ENCODE measurements around the gene MAGI1.

The MAGI1 gene

DNA sequence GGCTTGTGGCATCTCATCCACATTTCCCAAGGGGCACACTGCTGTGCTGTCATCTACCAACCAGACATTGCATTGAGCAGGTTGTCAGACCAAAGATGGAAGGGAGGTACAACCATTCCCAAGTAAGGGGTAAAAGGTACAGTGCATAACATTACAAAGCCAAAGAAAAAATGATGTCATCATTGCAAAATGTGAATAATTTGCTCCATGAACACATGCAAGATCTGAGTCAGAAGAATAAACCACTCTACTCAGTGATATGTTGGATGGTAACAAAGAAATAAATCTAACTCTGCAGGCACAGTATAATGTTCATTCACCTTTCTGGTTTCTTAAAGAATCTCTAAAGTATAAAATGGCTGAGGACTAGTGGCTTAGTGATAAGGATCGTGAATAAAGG is 202.7 kb downstream of the MAGI1 start:
- DNase-seq (ENCODE audit: low read depth in 3 of 3), result no peak

DNA sequence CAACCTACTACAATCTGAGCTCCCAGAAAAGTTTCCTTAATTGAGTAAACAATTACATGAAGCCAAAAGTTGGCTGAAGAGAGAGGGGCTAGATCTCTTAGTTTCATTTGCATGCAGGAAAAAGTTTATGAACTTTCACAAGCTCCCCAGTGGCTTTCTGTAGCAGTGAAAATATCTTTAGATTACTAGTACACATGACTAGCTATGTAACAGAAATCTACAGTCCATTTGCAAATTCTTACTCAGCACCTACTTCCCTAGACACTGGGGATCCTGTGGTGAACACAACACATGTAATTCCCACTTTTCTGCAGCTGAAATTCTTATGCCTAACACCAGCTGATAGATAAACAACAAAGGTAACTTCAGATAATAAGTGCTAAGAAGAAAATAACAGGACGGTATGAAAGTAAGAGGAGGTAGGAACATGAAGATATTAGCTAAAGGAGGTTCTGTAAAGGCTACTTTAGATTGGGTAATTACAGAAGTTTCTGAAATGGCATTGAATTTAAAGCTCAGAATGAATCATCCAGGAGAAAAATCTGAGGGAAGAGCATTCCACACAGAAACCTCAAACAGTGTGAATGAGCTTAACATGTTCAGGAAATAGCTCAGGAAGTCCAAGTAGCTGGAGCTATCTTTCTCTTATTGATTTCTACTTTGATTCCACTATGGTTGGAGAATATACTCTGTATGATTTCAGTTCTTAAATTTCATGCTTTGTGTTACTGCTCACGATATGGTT is 204.8 kb downstream of the MAGI1 start:
- DNase-seq (ENCODE audit: low read depth in 3 of 3), result no peak

DNA sequence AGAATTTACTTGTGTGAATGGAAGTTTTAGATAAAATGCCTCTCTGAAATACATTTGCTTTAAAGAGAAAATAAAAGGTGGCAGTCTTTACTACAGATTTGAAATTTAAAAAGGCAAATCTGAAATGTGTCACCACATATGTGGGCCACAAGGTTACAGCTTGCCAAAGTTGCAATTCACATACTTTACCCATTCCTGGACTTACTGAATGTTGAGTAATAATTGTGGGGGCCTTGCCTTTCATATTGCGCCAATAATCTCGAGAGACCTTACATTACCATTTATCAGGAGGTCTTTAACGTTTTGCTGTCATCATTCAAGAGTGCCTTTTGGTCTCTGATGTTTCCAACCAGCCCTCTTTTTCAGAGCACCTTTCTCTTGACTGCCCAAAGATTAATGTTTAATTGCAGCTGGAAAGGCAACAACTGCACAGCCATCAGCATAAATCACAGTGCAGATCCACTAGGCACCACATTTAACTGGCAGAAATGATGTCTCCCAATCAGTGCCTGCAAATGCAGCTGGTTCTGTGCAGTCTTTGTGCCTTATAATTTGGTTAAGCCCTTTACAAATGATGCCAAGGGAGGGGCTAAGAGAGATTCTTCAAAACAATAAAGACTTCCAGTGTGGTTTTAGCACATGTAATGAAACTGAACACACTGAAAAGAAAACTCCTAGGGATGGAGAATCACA is 206.8 kb downstream of the MAGI1 start:
- DNase-seq (ENCODE audit: low read depth in 3 of 3), result no peak

DNA sequence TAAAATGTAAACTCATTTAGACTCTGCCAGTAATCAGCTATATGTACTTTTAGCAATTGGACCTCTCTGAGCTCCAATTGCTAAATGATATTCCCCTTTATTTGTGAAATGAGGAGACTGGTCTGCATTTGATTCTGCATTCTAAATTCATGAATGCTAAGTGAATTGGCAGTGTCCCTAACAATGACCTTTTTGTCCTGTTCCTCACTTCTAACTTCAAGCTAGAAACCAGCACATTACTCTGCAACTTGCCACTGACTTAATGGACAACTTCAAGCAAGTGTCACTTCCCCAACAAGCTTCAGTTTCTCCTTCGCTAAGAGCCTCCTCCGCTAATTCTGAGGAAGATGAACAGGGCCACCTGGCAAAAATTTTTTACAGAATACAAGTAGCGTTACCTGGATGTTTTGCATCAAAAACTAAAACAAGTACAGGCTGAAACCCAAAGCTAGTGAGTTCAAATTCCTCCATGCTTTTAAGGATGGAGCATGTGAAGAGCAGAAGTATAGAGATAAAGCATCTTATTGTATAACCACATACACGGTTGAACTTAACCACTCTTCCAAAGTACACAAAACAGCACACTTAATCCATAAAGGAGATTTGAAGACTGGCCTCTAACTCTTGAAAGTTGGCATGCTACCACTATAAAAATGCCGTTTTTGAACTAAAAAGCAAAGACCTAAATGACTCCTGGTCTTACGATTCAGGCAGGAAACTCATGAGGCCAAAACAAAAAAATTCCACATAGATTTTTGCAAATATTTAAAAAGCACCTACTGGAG is 207.6 kb downstream of the MAGI1 start:
- no peak for DNase-seq (ENCODE audit: low read depth in 3 of 3)

GRCh38 chr3:65829228-65829627 is 209.5 kb downstream of the MAGI1 start:
- DNase-seq (ENCODE audit: low read depth in 3 of 3), result no peak

DNA sequence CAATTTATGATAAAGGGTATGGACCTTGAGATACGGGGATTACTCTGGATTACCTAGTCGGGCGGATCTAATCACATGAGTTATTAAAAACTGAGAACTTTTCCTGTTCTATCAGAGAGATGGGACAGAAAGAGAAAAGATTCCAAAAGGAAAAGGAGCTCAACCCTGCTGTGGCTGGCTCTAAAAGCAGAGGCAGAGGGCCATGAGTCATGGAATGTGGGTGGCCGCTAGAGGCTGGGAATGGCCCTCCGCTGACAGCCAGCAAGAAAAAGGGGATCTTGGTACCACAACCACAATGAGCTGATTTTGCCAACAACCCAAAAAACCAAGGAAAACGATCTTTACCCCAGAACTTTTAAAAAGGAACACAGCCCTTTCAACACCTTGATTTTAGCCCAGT is 210.0 kb downstream of the MAGI1 start:
- no peak for DNase-seq (ENCODE audit: low read depth in 3 of 3)

DNA sequence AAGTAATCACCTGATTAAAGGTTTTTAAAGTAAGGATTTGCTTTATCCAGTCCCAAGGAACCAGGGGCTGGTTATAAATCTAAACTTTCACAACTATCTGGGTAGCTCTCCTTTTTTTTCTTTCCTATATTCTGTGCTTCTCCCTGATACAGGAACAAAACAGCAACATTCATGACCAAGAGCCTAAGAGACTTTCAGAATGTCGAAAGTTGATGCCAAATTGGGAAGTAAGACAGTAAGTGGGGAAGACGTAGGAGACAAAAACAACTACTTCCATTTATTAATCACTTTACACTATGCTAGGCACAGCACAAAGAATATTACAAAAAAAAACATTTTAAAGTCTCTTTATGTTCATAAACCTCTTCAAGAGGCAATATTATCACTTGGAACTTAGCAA is 211.6 kb downstream of the MAGI1 start:
- DNase-seq (ENCODE audit: low read depth in 3 of 3), result no peak

- no peak for DNase-seq (ENCODE audit: low read depth in 3 of 3)
Measured at GRCh38 chr3:65824166-65824565, 214.6 kb downstream of the MAGI1 start.

- no peak for DNase-seq (ENCODE audit: low read depth in 3 of 3)
Measured at GRCh38 chr3:65820600-65820999, 218.1 kb downstream of the MAGI1 start.

GRCh38 chr3:65819896-65820295 is 218.8 kb downstream of the MAGI1 start:
- DNase-seq (ENCODE audit: low read depth in 3 of 3), result no peak

DNA sequence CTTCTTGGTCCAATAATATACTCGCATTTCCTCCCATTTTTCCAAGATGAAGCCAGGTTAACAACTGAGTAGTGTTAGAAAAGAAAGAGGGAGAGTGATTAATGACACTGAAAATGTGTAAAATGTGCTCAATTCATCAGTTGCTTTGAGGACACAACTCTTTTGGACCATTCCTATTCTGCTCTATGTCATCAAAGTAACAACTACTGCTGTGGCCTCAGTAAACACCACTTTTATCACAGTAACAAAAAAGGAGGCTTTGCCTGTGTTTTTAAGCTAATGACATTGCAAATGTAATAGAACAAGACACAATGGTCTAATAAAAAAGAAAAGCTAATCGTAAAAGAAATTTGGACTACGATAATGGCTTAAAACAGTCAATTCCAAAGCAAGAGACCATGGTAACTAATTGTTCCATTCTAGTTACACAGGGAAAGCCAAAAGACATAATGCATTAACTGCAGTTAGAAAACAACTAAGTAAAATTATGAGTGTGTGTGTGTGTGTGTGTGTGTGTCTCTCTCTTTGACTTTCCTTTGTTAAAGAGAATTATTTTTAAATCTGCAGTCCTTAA is 221.1 kb downstream of the MAGI1 start:
- no peak for DNase-seq (ENCODE audit: low read depth in 3 of 3)

DNA sequence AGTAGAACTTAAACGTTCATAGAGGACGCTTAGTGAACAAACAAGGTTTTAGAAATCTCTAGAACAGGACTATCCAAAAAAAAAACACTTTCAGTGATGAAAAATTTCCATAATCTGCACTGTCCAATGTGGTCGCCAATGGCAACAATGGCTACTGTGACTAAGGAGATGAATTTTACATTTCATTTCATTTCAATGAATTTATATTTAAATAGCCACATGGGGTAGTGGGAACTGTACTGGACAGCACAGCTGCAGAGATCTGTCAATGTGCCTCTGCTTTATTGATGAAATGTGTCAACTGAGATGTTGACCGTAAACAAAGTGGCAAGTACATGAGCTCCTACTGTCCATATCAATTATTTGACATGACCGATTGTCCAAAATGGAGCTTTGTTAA is 222.5 kb downstream of the MAGI1 start:
- DNase-seq (ENCODE audit: low read depth in 3 of 3), result no peak

GRCh38 chr3:65814845-65815578 is 223.7 kb downstream of the MAGI1 start:
- DNase-seq (ENCODE audit: low read depth in 3 of 3), result no peak

GRCh38 chr3:65811892-65812291 is 226.8 kb downstream of the MAGI1 start:
- DNase-seq (ENCODE audit: low read depth in 3 of 3), result no peak

DNA sequence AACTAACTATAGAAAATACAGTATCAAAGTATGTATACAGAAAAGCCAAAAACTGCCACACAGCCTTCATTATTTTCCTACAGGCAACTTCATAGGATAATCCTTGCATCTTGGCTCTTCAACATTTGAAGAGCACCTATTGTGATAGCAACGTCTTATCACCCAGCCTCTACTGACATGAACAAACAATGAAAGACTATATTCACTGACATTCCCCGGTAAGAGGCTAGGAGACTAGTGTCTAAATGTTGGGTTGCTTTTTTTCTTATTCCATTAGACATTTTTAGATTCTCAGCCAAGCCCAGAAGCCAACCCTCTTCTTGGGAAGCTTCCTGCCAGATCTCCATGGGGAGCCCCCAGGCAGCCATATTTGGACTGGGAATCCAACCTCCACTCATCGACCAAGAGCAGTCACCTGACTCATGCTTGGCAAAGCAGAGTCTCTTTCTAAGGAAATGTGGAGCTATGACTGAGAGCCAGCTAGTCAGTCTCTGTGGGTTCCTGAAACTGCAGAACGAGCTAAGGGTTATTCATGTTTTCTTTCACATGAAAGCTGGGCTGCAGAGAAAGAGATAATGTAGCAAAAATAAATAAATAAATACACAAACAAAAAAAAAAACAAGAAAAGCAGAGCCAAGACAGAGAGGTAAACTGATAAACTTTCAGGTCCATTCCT is 227.5 kb downstream of the MAGI1 start:
- no peak for DNase-seq (ENCODE audit: low read depth in 3 of 3)

GRCh38 chr3:65810302-65810701 is 228.4 kb downstream of the MAGI1 start:
- DNase-seq (ENCODE audit: low read depth in 3 of 3), result no peak

DNA sequence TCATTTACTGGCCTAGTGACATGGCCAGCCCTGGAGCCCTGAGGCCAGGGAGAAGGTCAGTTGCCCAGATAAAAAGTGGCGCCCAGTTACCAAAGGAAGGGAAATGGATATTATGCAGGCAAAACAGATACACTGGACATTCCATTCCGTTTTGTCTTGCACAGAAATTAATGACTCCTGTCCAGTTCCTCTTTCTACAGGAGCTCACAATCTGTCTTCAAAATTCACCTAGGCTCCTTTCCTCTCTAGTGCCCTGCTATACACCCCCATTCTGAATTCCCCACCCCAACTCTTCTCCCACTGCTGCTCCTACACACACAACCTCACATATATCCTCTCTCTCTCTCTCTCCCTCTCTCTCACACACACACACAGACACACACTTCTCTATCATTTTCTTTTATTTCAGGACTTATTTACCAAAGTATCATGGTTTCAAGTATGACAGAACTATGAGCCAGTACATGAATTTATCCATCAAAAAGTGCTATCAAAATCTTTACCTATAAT is 229.0 kb downstream of the MAGI1 start:
- DNase-seq (ENCODE audit: low read depth in 3 of 3), result no peak

- no peak for DNase-seq (ENCODE audit: low read depth in 3 of 3)
Measured at GRCh38 chr3:65808824-65809223, 229.9 kb downstream of the MAGI1 start.

DNA sequence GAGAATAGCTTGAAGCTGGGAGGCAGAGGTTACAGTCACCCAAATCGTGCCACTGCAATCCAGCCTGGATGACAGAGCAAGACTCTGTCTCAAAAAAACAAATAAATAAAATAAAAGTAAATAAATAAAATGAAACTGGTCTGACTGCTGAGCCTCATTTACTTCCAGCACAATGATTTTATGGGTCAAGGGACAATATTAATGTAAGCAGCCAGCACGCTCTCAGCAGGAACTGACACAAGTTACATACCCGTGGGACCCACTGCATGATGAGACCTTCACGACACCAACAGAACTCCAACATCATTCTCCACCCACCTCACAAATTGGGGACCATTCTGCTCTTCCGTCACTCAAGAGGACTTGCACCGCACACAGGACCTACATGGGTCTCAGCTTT is 230.3 kb downstream of the MAGI1 start:
- no peak for DNase-seq (ENCODE audit: low read depth in 3 of 3)

DNA sequence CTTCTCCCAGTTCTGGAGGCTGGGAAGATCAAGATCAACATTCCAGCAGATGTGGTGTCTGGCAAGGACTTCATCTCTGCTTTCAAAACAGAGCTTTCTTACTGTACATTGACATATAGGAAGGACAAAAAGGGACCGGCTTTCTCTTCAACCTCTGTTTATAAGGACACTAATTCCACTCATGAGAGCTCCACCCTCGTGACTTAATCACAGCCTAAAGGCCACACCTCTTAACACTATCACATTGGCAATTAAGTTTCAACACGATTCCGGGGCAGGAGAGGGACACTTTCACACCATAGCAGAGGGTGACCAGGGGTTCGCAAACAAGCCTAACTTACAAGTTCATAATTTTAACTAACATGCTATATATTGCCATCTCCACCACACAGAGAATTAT is 231.5 kb downstream of the MAGI1 start:
- no peak for DNase-seq (ENCODE audit: low read depth in 3 of 3)

DNA sequence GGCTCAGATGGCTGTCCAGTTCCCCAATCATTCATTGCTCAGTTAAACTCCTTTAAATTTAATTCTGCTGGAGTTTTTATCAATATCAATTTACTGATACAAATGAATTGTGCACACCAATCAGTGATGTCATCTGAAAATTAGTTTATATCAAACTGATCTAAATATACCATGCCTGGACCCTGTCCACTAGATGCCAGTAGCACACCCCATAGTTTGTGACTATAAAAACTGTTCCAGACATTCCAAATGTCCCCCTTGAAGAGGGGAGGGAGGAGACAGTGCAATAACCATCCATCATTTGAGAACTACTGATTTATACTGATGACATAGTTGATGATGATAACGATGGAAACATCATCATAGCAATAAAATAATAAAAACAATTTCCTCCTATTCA is 232.1 kb downstream of the MAGI1 start:
- no peak for DNase-seq (ENCODE audit: low read depth in 3 of 3)
